Measurements from ENCODE around the gene HDAC4. TPM values are rescaled to one million over a fixed set of nuclear protein-coding genes. Genes with fewer than 3 reads are reported as not detected.

Gene HDAC4
- polyA plus RNA-seq, 4 donors = 12.0 to 14.1 (median 12.6) TPM

- DNase-seq (ENCODE audit: low read depth in 4 of 4, low spot score in 3 of 4) = no peak
These were observed 187.7 kb downstream of the HDAC4 start for GRCh38 chr2:239212929-239213642.

- no peak for DNase-seq (ENCODE audit: low read depth in 4 of 4, low spot score in 3 of 4)
These were observed 188.5 kb downstream of the HDAC4 start for GRCh38 chr2:239212121-239212928.

GRCh38 chr2:239211396-239212094 is 189.3 kb downstream of the HDAC4 start:
- no peak for DNase-seq (ENCODE audit: low read depth in 4 of 4, low spot score in 3 of 4)

GRCh38 chr2:239209783-239210182 is 191.0 kb downstream of the HDAC4 start:
- no peak for DNase-seq (ENCODE audit: low read depth in 4 of 4, low spot score in 3 of 4)

GRCh38 chr2:239208465-239209180 is 192.2 kb downstream of the HDAC4 start:
- no peak for DNase-seq (ENCODE audit: low read depth in 4 of 4, low spot score in 3 of 4)

GRCh38 chr2:239206851-239207250 is 194.0 kb downstream of the HDAC4 start:
- DNase-seq (ENCODE audit: low read depth in 4 of 4, low spot score in 3 of 4) = no peak

GRCh38 chr2:239206042-239206441 is 194.8 kb downstream of the HDAC4 start:
- DNase-seq (ENCODE audit: low read depth in 4 of 4, low spot score in 3 of 4) = no peak

GRCh38 chr2:239204876-239205468 is 195.8 kb downstream of the HDAC4 start:
- DNase-seq (ENCODE audit: low read depth in 4 of 4, low spot score in 3 of 4) = no peak

GRCh38 chr2:239204136-239204875 is 196.5 kb downstream of the HDAC4 start:
- no peak for DNase-seq (ENCODE audit: low read depth in 4 of 4, low spot score in 3 of 4)

- DNase-seq (ENCODE audit: low read depth in 4 of 4, low spot score in 3 of 4) = no peak
These were observed 197.2 kb downstream of the HDAC4 start for GRCh38 chr2:239203443-239204135.

GRCh38 chr2:239202836-239203235 is 198.0 kb downstream of the HDAC4 start:
- no peak for DNase-seq (ENCODE audit: low read depth in 4 of 4, low spot score in 3 of 4)

GRCh38 chr2:239202343-239202742 is 198.5 kb downstream of the HDAC4 start:
- DNase-seq (ENCODE audit: low read depth in 4 of 4, low spot score in 3 of 4) = no peak

GRCh38 chr2:239201884-239202283 is 198.9 kb downstream of the HDAC4 start:
- no peak for DNase-seq (ENCODE audit: low read depth in 4 of 4, low spot score in 3 of 4)

GRCh38 chr2:239201531-239201876 is 199.3 kb downstream of the HDAC4 start:
- DNase-seq (ENCODE audit: low read depth in 4 of 4, low spot score in 3 of 4) = no peak

GRCh38 chr2:239200646-239201530 is 199.9 kb downstream of the HDAC4 start:
- DNase-seq (ENCODE audit: low read depth in 4 of 4, low spot score in 3 of 4) = no peak

GRCh38 chr2:239199041-239199768 is 201.6 kb downstream of the HDAC4 start:
- no peak for DNase-seq (ENCODE audit: low read depth in 4 of 4, low spot score in 3 of 4)

GRCh38 chr2:239198221-239198620 is 202.6 kb downstream of the HDAC4 start:
- no peak for DNase-seq (ENCODE audit: low read depth in 4 of 4, low spot score in 3 of 4)
